HG03565 (cell line): ENCODE measurements around the gene PABPN1L.

Experiments used
- ATAC-seq: cut with Tn5 transposase; IDR thresholded peaks from one replicate; pipeline ENCODE4 v1.9.1; 2021; ENCODE audit warnings: mild to moderate bottlenecking, moderate library complexity; ENCODE audit not compliant: unreplicated experiment

Gene PABPN1L

GRCh38 chr16:88853325-88853941 lies 13.0 kb downstream of the PABPN1L start:
- ATAC-seq, result no peak

GRCh38 chr16:88851616-88852015 lies 14.8 kb downstream of the PABPN1L start:
- ATAC-seq, result no peak

- ATAC-seq, result no peak
These were observed 15.8 kb downstream of the PABPN1L start for GRCh38 chr16:88850531-88851199.

GRCh38 chr16:88848557-88848956 lies 17.9 kb downstream of the PABPN1L start:
- no peak for ATAC-seq

- ATAC-seq, result no peak
These were observed 18.8 kb downstream of the PABPN1L start for GRCh38 chr16:88847654-88848053.

GRCh38 chr16:88846088-88846487 lies 20.4 kb downstream of the PABPN1L start:
- ATAC-seq, result no peak

GRCh38 chr16:88844419-88845036 lies 21.9 kb downstream of the PABPN1L start:
- ATAC-seq, result no peak

GRCh38 chr16:88843256-88843655 lies 23.2 kb downstream of the PABPN1L start:
- no peak for ATAC-seq

- no peak for ATAC-seq
These were observed 23.7 kb downstream of the PABPN1L start for GRCh38 chr16:88842806-88843205.

- ATAC-seq, result no peak
These were observed 24.1 kb downstream of the PABPN1L start for GRCh38 chr16:88842308-88842756.

- no peak for ATAC-seq
These were observed 24.7 kb downstream of the PABPN1L start for GRCh38 chr16:88841521-88842307.

GRCh38 chr16:88840600-88841215 lies 25.8 kb downstream of the PABPN1L start:
- ATAC-seq, result no peak

GRCh38 chr16:88839745-88840599 lies 26.5 kb downstream of the PABPN1L start:
- no peak for ATAC-seq

- ATAC-seq, result no peak
These were observed 27.4 kb downstream of the PABPN1L start for GRCh38 chr16:88839026-88839529.

GRCh38 chr16:88838566-88838965 lies 27.9 kb downstream of the PABPN1L start:
- no peak for ATAC-seq

GRCh38 chr16:88837806-88838205 lies 28.7 kb downstream of the PABPN1L start:
- no peak for ATAC-seq

GRCh38 chr16:88836791-88837190 lies 29.7 kb downstream of the PABPN1L start:
- no peak for ATAC-seq

GRCh38 chr16:88835818-88836217 lies 30.6 kb downstream of the PABPN1L start:
- ATAC-seq, result no peak

- no peak for ATAC-seq
These were observed 31.1 kb downstream of the PABPN1L start for GRCh38 chr16:88835383-88835782.

- no peak for ATAC-seq
These were observed 31.8 kb downstream of the PABPN1L start for GRCh38 chr16:88834670-88835069.
